Mucosa of rectum (tissue), 2 donors: ENCODE results near the gene APBA2.

ENCODE experiments used
- H3K27ac ChIP-seq, 2 donors: one replicate each; pipeline ENCODE4 v1.7.0; 2013; ENCODE audit warnings: inconsistent platforms in 2 of 2, low read depth in 2 of 2, low read length in 2 of 2
- H3K27me3 ChIP-seq, 2 donors: one replicate each; pipeline ENCODE4 v1.7.0; 2013; ENCODE audit warnings: low read length in 2 of 2; ENCODE audit not compliant: control insufficient read depth in 2 of 2, insufficient read depth in 2 of 2
- H3K36me3 ChIP-seq, 2 donors: one replicate each; pipeline ENCODE4 v1.7.0; 2013; ENCODE audit warnings: low read length in 2 of 2; ENCODE audit not compliant: control insufficient read depth in 2 of 2, insufficient read depth in 2 of 2
- H3K4me1 ChIP-seq, 2 donors: one replicate each; pipeline ENCODE4 v1.7.0; 2013; ENCODE audit warnings: low read length in 2 of 2, mild to moderate bottlenecking in 1 of 2; ENCODE audit not compliant: control insufficient read depth in 2 of 2, insufficient read depth in 2 of 2
- H3K4me3 ChIP-seq, 2 donors: one replicate each; pipeline ENCODE4 v1.7.0; 2013; ENCODE audit warnings: low read length in 2 of 2
- H3K9ac ChIP-seq, 2 donors: one replicate each; pipeline ENCODE4 v1.7.0; 2013; ENCODE audit warnings: low read length in 2 of 2, low read depth in 1 of 2, mild to moderate bottlenecking in 1 of 2
- H3K9me3 ChIP-seq, 2 donors: one replicate each; pipeline ENCODE4 v1.7.0; 2013; ENCODE audit warnings: low read length in 2 of 2; ENCODE audit not compliant: control insufficient read depth in 2 of 2
- donor health status: healthy.
- donor health status: Normal muscosa, but diverticular disease.

Gene APBA2

GRCh38 chr15:28935316-28935715 is 49.5 kb downstream of the APBA2 start:
- Histone ChIP-seq H3K9ac (no peak overlapping the region), H3K9me3 (no peaks in the 10 kb centered on the region), H3K27ac (no peak overlapping the region), H3K4me3 (no peak overlapping the region), H3K36me3 (no peaks in the 10 kb centered on the region), H3K27me3 (no peaks in the 10 kb centered on the region), H3K4me1 (no peaks in the 10 kb centered on the region)

GRCh38 chr15:28936081-28936480 is 50.3 kb downstream of the APBA2 start:
- Histone ChIP-seq H3K36me3 (no peaks in the 10 kb centered on the region), H3K27ac (no peak overlapping the region), H3K9ac (no peak overlapping the region), H3K27me3 (no peaks in the 10 kb centered on the region), H3K4me3 (no peak overlapping the region), H3K9me3 (no peaks in the 10 kb centered on the region), H3K4me1 (no peaks in the 10 kb centered on the region)

GRCh38 chr15:28936481-28936881 is 50.7 kb downstream of the APBA2 start:
- Histone ChIP-seq H3K9ac (no peak overlapping the region), H3K4me3 (no peak overlapping the region), H3K27ac (no peak overlapping the region), H3K9me3 (no peaks in the 10 kb centered on the region), H3K27me3 (no peaks in the 10 kb centered on the region), H3K36me3 (no peaks in the 10 kb centered on the region), H3K4me1 (no peaks in the 10 kb centered on the region)

- no peak overlapping the region for H3K9ac ChIP-seq
- H3K27me3 ChIP-seq, result no peaks in the 10 kb centered on the region
- no peak overlapping the region for H3K27ac ChIP-seq
- no peaks in the 10 kb centered on the region for H3K9me3 ChIP-seq
- H3K36me3 ChIP-seq, result no peaks in the 10 kb centered on the region
- H3K4me1 ChIP-seq, result no peaks in the 10 kb centered on the region
- no peak overlapping the region for H3K4me3 ChIP-seq
These were observed 51.5 kb downstream of the APBA2 start for GRCh38 chr15:28937271-28937670.

GRCh38 chr15:28942046-28942445 is 56.3 kb downstream of the APBA2 start:
- Histone ChIP-seq H3K27ac (no peak overlapping the region), H3K4me1 (no peaks in the 10 kb centered on the region), H3K4me3 (no peak overlapping the region), H3K9me3 (no peaks in the 10 kb centered on the region), H3K36me3 (no peaks in the 10 kb centered on the region), H3K9ac (no peak overlapping the region), H3K27me3 (no peaks in the 10 kb centered on the region)

GRCh38 chr15:28942571-28942970 is 56.8 kb downstream of the APBA2 start:
- Histone ChIP-seq H3K27me3 (no peaks in the 10 kb centered on the region), H3K9me3 (no peaks in the 10 kb centered on the region), H3K36me3 (no peaks in the 10 kb centered on the region), H3K4me1 (no peaks in the 10 kb centered on the region), H3K27ac (no peak overlapping the region), H3K4me3 (no peak overlapping the region), H3K9ac (no peak overlapping the region)

GRCh38 chr15:28943146-28943545 is 57.4 kb downstream of the APBA2 start:
- H3K4me3 ChIP-seq, result no peak overlapping the region
- no peaks in the 10 kb centered on the region for H3K36me3 ChIP-seq
- no peaks in the 10 kb centered on the region for H3K4me1 ChIP-seq
- H3K27me3 ChIP-seq, result no peaks in the 10 kb centered on the region
- H3K27ac ChIP-seq, result no peak overlapping the region
- no peak overlapping the region for H3K9ac ChIP-seq
- no peaks in the 10 kb centered on the region for H3K9me3 ChIP-seq

GRCh38 chr15:28943611-28944230 is 57.9 kb downstream of the APBA2 start:
- Histone ChIP-seq H3K36me3 (no peaks in the 10 kb centered on the region), H3K27me3 (no peaks in the 10 kb centered on the region), H3K9me3 (no peaks in the 10 kb centered on the region), H3K4me1 (no peaks in the 10 kb centered on the region), H3K27ac (no peak overlapping the region), H3K9ac (no peak overlapping the region), H3K4me3 (no peak overlapping the region)

GRCh38 chr15:28944286-28944685 is 58.5 kb downstream of the APBA2 start:
- no peaks in the 10 kb centered on the region for H3K36me3 ChIP-seq
- no peaks in the 10 kb centered on the region for H3K27me3 ChIP-seq
- no peak overlapping the region for H3K4me3 ChIP-seq
- no peak overlapping the region for H3K9ac ChIP-seq
- H3K9me3 ChIP-seq, result no peaks in the 10 kb centered on the region
- no peaks in the 10 kb centered on the region for H3K4me1 ChIP-seq
- H3K27ac ChIP-seq, result no peak overlapping the region

GRCh38 chr15:28944696-28945300 is 59.0 kb downstream of the APBA2 start:
- H3K27ac ChIP-seq, result no peak overlapping the region
- H3K27me3 ChIP-seq, result no peaks in the 10 kb centered on the region
- H3K9me3 ChIP-seq, result no peaks in the 10 kb centered on the region
- H3K4me1 ChIP-seq, result no peaks in the 10 kb centered on the region
- no peak overlapping the region for H3K4me3 ChIP-seq
- no peaks in the 10 kb centered on the region for H3K36me3 ChIP-seq
- H3K9ac ChIP-seq, result no peak overlapping the region
